IMR-90 (cell line): ENCODE measurements around the gene CRTAC1. TPM values are rescaled to one million over a fixed set of nuclear protein-coding genes. Genes with fewer than 3 reads are reported as not detected.

Experiments
- ATAC-seq: fragments of 200-7000 bp; cut with Tn5 transposase; 2 replicates; pipeline ENCODE4 v1.9.1; 2020; ENCODE audit warnings: low read depth, mild to moderate bottlenecking, moderate library complexity
- BruUV-seq: library from RNA; stranded (reverse); fragments of 400-500 nt; replicated peaks from 2 replicates; lab custom pipeline; 2021; lab: Mats Ljungman, UMichigan
- CTCF ChIA-PET: fragments of 300-600 bp; formaldehyde crosslinking; extraction: SDS; loops from one replicate; lab custom pipeline; 2021; ENCODE audit warnings: antibody characterized with exemption; lab: Yijun Ruan, JAX
- POLR2A ChIA-PET: fragments of 300-600 bp; sonication (Branson Sonifier 250); formaldehyde crosslinking; loops from one replicate; lab custom pipeline; 2022; ENCODE audit warnings: antibody characterized with exemption; ENCODE audit not compliant: unreplicated experiment; lab: Charles Lee
- DNase-seq: peaks from one replicate; pipeline ENCODE4 v3.0.0; 2013
- H2AFZ ChIP-seq: replicated peaks from 2 replicates; pipeline ENCODE3; 2013; ENCODE audit warnings: low read length, mild to moderate bottlenecking; ENCODE audit not compliant: poor library complexity
- H2AK5ac ChIP-seq: 2 replicates; pipeline ENCODE4 v1.6.1; 2013; ENCODE audit warnings: low read depth, low read length, inconsistent platforms
- H2AK9ac ChIP-seq: replicated peaks from 2 replicates; pipeline ENCODE3; 2013; ENCODE audit warnings: mild to moderate bottlenecking, low read depth, low read length, moderate library complexity; ENCODE audit not compliant: poor library complexity
- H2BK120ac ChIP-seq: 2 replicates; pipeline ENCODE4 v1.6.1; 2013; ENCODE audit warnings: low read depth, low read length, inconsistent platforms
- H2BK15ac ChIP-seq: 3 replicates; pipeline ENCODE4 v1.6.1; 2013; ENCODE audit warnings: low read depth, low read length, inconsistent platforms
- H2BK20ac ChIP-seq: 2 replicates; pipeline ENCODE4 v1.6.1; 2013; ENCODE audit warnings: low read depth, mild to moderate bottlenecking, inconsistent platforms, low read length, moderate library complexity
- H2BK5ac ChIP-seq: 2 replicates; pipeline ENCODE4 v1.6.1; 2013; ENCODE audit warnings: mild to moderate bottlenecking, low read depth, low read length, inconsistent platforms; ENCODE audit not compliant: poor library complexity, severe bottlenecking
- H3K14ac ChIP-seq: replicated peaks from 2 replicates; pipeline ENCODE4 v1.6.1; 2013; ENCODE audit warnings: low read depth, low read length, inconsistent platforms
- H3K18ac ChIP-seq: 2 replicates; pipeline ENCODE4 v1.6.1; 2013; ENCODE audit warnings: low read depth, low read length, control low read depth
- H3K23ac ChIP-seq: 2 replicates; pipeline ENCODE4 v1.6.1; 2013; ENCODE audit warnings: low read depth, low read length, inconsistent platforms
- H3K27ac ChIP-seq: 2 replicates; pipeline ENCODE4 v1.5.1; 2013; ENCODE audit warnings: mild to moderate bottlenecking, control low read depth, low read length; ENCODE audit not compliant: insufficient read depth
- H3K27me3 ChIP-seq: 2 replicates; pipeline ENCODE4 v1.6.1; 2013; ENCODE audit warnings: low read length; ENCODE audit not compliant: control insufficient read depth, insufficient read depth
- H3K36me3 ChIP-seq: 2 replicates; pipeline ENCODE4 v1.6.1; 2013; ENCODE audit warnings: low read length, mixed read lengths; ENCODE audit not compliant: control insufficient read depth, insufficient read depth
- H3K4ac ChIP-seq: 2 replicates; pipeline ENCODE4 v1.6.1; 2013; ENCODE audit warnings: low read depth, low read length, inconsistent platforms
- H3K4me1 ChIP-seq: 2 replicates; pipeline ENCODE4 v1.6.1; 2013; ENCODE audit warnings: low read length, mixed read lengths; ENCODE audit not compliant: control insufficient read depth, insufficient read depth
- H3K4me2 ChIP-seq: 2 replicates; pipeline ENCODE4 v1.6.1; 2013; ENCODE audit warnings: low read depth, mild to moderate bottlenecking, control low read depth, low read length, moderate library complexity
- H3K4me3 ChIP-seq: 2 replicates; pipeline ENCODE4 v1.5.1; 2013; ENCODE audit warnings: low read depth, mild to moderate bottlenecking, control low read depth, low read length, moderate library complexity; ENCODE audit not compliant: insufficient read depth
- H3K56ac ChIP-seq: 2 replicates; pipeline ENCODE4 v1.6.1; 2013; ENCODE audit warnings: low read length, inconsistent platforms; ENCODE audit not compliant: insufficient read depth; ENCODE audit errors: extremely low read depth
- H3K79me1 ChIP-seq, 2 experiments: 2 replicates each; pipeline ENCODE4 v1.6.1; 2013; ENCODE audit warnings: low read length in 2 of 2, inconsistent platforms in 1 of 2, low read depth in 1 of 2
- H3K9ac ChIP-seq: 2 replicates; pipeline ENCODE4 v1.6.1; 2013; ENCODE audit warnings: low read depth, low read length, control low read depth
- H3K9me1 ChIP-seq: 2 replicates; pipeline ENCODE4 v1.6.1; 2013; ENCODE audit warnings: low read length, inconsistent platforms; ENCODE audit not compliant: insufficient read depth
- H3K9me3 ChIP-seq: 2 replicates; pipeline ENCODE4 v1.6.1; 2013; ENCODE audit warnings: low read length; ENCODE audit not compliant: control insufficient read depth, insufficient read depth
- H4K20me1 ChIP-seq: 2 replicates; pipeline ENCODE4 v1.6.1; 2013; ENCODE audit warnings: low read length, inconsistent platforms; ENCODE audit not compliant: insufficient read depth
- H4K5ac ChIP-seq: 2 replicates; pipeline ENCODE4 v1.6.1; 2013; ENCODE audit warnings: mild to moderate bottlenecking, low read depth, low read length, control low read depth
- H4K8ac ChIP-seq, 2 experiments: 2 replicates each; pipeline ENCODE4 v1.6.1; 2013; ENCODE audit warnings: low read depth in 2 of 2, low read length in 2 of 2, control low read depth in 1 of 2, inconsistent platforms in 1 of 2
- H4K91ac ChIP-seq: 2 replicates; pipeline ENCODE4 v1.6.1; 2013; ENCODE audit warnings: low read depth, low read length, inconsistent platforms; ENCODE audit not compliant: insufficient read depth
- FOS ChIP-seq: fragments of 150-350 bp; IDR thresholded peaks from 2 replicates; pipeline ENCODE4 v1.6.1; 2016; ENCODE audit warnings: low read depth, low read length
- MXI1 ChIP-seq: IDR thresholded peaks from 2 replicates; pipeline ENCODE4 v1.6.1; 2012; ENCODE audit warnings: low read depth, mild to moderate bottlenecking, low read length, moderate library complexity, borderline replicate concordance
- NFE2L2 ChIP-seq: fragments of 150-350 bp; IDR thresholded peaks from 2 replicates; pipeline ENCODE4 v1.6.1; 2016; ENCODE audit warnings: low read depth, mild to moderate bottlenecking, low read length
- RAD21 ChIP-seq: IDR thresholded peaks from 2 replicates; pipeline ENCODE4 v1.6.1; 2012; ENCODE audit warnings: low read length, improper control_type of control experiment
- RFX5 ChIP-seq: IDR thresholded peaks from 2 replicates; pipeline ENCODE4 v1.8.0; 2012; ENCODE audit warnings: low read depth, mild to moderate bottlenecking, low read length, moderate library complexity
- SMC3 ChIP-seq: fragments of 150-350 bp; IDR thresholded peaks from 2 replicates; pipeline ENCODE4 v1.6.1; 2016; ENCODE audit warnings: low read depth, mild to moderate bottlenecking, antibody characterized with exemption, low read length, moderate library complexity
- WGBS, 2 experiments: methylation state at CpG; one replicate each; pipeline versions ENCODE4 v1.1.5 to v1.1.7; 2013; ENCODE audit warnings: missing lambda C conversion rate in 2 of 2; ENCODE audit not compliant: insufficient read length in 1 of 2; ENCODE audit errors: extremely low coverage in 2 of 2; 5-methylcytosine and 5-hydroxymethylcytosine counted together
- dilution Hi-C: fragments of 300-500 bp; cut with HindIII; formaldehyde crosslinking; loops from one replicate; pipeline ENCODE4 v1.14.3; 2018; ENCODE audit warnings: low sequenced_read_pairs; ENCODE audit not compliant: unreplicated experiment
- in situ Hi-C: fragments of 300-500 bp; cut with MboI; formaldehyde crosslinking; loops from 3 replicates; pipeline ENCODE4 v1.14.3; 2019; ENCODE audit warnings: low sequenced_read_pairs, inconsistent platforms, mixed read lengths
- intact Hi-C: fragments of 100-400 bp; cut with micrococcal nuclease; formaldehyde crosslinking; loops from 2 replicates; pipeline ENCODE4 v1.10.0; 2022
- polyA plus RNA-seq, 3 experiments: library from polyadenylated mRNA; depleted of rRNA; stranded (reverse); fragments of >200 nt; gene quantifications; 2 replicates each; pipeline ENCODE4 v1.2.3, GENCODE V29; 2012; ENCODE audit warnings: low replicate concordance in 1 of 3
- total RNA-seq: library from RNA; depleted of rRNA; stranded (reverse); fragments of >200 nt; gene quantifications from 2 replicates; pipeline ENCODE4 v1.2.3, GENCODE V29; 2012
- TF ChIP-seq, protein P1 (sequence below): conservative IDR thresholded peaks from 2 replicates; pipeline ENCODE4 v1.5.1; 2012; ENCODE audit warnings: mild to moderate bottlenecking, low read depth, low read length, improper control_type of control experiment

CRTAC1 gene
- total and polyA plus RNA-seq, 2 of the 4 experiments (the other 2 are of a cell fraction) = not detected

GRCh38 chr10:98045785-98046389, 15.5 kb upstream of the CRTAC1 start (continued):
- no peak for TF ChIP-seq FOS

- H3K9ac ChIP-seq = no peak overlapping the region
- no peak overlapping the region for H3K14ac ChIP-seq
- no peak overlapping the region for H2BK5ac ChIP-seq
- H3K9me1 ChIP-seq = no peaks in the 10 kb centered on the region
- intact Hi-C loops = loop anchor here (1.0 kb wide), 2 partner anchors 127 to 249 kb away; no protein-coding TSS in a partner anchor
- no peak for TF ChIP-seq RFX5
- no peak for TF ChIP-seq NFE2L2
- TF ChIP-seq, protein P1, sequence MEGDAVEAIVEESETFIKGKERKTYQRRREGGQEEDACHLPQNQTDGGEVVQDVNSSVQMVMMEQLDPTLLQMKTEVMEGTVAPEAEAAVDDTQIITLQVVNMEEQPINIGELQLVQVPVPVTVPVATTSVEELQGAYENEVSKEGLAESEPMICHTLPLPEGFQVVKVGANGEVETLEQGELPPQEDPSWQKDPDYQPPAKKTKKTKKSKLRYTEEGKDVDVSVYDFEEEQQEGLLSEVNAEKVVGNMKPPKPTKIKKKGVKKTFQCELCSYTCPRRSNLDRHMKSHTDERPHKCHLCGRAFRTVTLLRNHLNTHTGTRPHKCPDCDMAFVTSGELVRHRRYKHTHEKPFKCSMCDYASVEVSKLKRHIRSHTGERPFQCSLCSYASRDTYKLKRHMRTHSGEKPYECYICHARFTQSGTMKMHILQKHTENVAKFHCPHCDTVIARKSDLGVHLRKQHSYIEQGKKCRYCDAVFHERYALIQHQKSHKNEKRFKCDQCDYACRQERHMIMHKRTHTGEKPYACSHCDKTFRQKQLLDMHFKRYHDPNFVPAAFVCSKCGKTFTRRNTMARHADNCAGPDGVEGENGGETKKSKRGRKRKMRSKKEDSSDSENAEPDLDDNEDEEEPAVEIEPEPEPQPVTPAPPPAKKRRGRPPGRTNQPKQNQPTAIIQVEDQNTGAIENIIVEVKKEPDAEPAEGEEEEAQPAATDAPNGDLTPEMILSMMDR = peak; percentile 59
- TF ChIP-seq MXI1 = no peak
- TF ChIP-seq RAD21 = peak; percentile 51
- peak; percentile 65 for TF ChIP-seq SMC3
- dilution Hi-C loops = no loop called here
- H4K8ac ChIP-seq = no peak overlapping the region
- no peak overlapping the region for H2AK5ac ChIP-seq
- H4K91ac ChIP-seq = no peak overlapping the region
- no peak overlapping the region for H3K27ac ChIP-seq
- H2BK20ac ChIP-seq = no peak overlapping the region
- CTCF ChIA-PET = interaction anchor here (0.6 to 2.8 kb wide), 8 partner anchors 10 to 912 kb away, joined by 3 to 16 read pairs (median 3); no protein-coding TSS in a partner anchor
- no peak overlapping the region for H2AFZ ChIP-seq
- DNase-seq (peak; percentile 39), ATAC-seq (peak; percentile 63; the same call in 1 of the 2 replicates)
- POLR2A ChIA-PET = no interaction called here
- no peaks in the 10 kb centered on the region for H3K9me3 ChIP-seq
- no peak overlapping the region for H3K56ac ChIP-seq
- H3K4me1 ChIP-seq = no peaks in the 10 kb centered on the region
- H2BK120ac ChIP-seq = no peak overlapping the region
- no peak overlapping the region for H3K18ac ChIP-seq
- no peak overlapping the region for H3K23ac ChIP-seq
- H3K79me1 ChIP-seq = no peaks in the 10 kb centered on the region
- H3K27me3 ChIP-seq = peaks cover 27% of the 10 kb centered on the region
- no peak overlapping the region for H2BK15ac ChIP-seq
- no peak overlapping the region for H4K5ac ChIP-seq
- peaks cover 3% of the 10 kb centered on the region; the same call in 1 of the 2 replicates for H4K20me1 ChIP-seq
- 0% methylated on average over 2 of the region's 7 CpGs; no CpG with 5 or more reads in 1 of the 2 experiments for WGBS, 2 experiments
- no TSS peak for BruUV-seq
- no peak overlapping the region for H3K4me2 ChIP-seq
- H3K4ac ChIP-seq = no peak overlapping the region
- H2AK9ac ChIP-seq = no peak overlapping the region
- H3K4me3 ChIP-seq = no peak overlapping the region
- no peaks in the 10 kb centered on the region for H3K36me3 ChIP-seq
- in situ Hi-C loops = loop anchor here (10.0 to 25.0 kb wide), 2 partner anchors 127 to 254 kb away; no protein-coding TSS in a partner anchor
Observed at GRCh38 chr10:98041352-98042043, 11.1 kb upstream of the CRTAC1 start.
